HG03442 (cell line): ENCODE data around the gene SPHK2.
"Not testable (repeated sequence)": the region's sequence is repeated elsewhere in the genome, so short reads cannot be mapped to it uniquely, and the experiment has no call there.

Experiments
- ATAC-seq: cut with Tn5 transposase; IDR thresholded peaks from one replicate; pipeline ENCODE4 v1.9.1; 2021; ENCODE audit warnings: mild to moderate bottlenecking, moderate library complexity; ENCODE audit not compliant: unreplicated experiment

SPHK2 gene

DNA sequence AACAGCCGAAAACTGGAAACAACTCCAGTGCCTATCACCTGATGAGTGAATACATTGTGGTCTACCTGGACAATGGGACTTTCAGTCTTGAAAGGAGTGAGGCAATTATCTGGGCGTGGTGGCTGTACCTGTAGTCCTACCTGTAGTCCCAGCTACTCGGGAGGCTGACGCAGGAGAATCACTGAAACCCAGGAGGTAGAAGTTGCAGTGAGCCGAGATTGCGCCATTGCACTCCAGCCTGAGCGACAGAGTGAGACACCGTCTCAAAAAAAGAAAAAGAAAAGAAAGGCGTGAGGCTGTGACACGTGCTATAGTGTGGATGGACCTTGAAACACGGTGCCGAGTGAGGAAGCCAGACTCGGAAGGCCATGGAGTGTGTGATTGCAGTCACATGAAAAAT, 57.6 kb downstream of the SPHK2 start:
- ATAC-seq = no peak

DNA sequence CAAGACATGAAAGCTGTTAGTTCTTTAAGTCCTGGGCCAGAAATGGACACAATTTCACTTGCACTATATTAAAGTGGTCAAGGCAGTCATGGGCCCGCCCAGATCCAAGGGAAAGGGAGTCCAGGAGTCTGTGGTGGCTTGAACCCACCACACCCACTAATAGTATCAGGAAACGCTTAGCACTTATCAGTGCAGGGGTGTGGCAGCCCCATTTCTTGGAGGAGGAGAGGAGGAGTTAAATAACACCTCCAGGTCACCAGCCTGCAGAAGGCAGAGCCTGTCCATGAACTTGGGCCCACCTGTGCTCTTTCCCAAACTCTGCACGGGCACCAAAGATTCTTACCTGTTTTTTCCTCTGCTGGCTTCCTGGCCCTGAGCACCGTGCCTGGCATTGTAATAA, 58.9 kb downstream of the SPHK2 start:
- no peak for ATAC-seq

DNA sequence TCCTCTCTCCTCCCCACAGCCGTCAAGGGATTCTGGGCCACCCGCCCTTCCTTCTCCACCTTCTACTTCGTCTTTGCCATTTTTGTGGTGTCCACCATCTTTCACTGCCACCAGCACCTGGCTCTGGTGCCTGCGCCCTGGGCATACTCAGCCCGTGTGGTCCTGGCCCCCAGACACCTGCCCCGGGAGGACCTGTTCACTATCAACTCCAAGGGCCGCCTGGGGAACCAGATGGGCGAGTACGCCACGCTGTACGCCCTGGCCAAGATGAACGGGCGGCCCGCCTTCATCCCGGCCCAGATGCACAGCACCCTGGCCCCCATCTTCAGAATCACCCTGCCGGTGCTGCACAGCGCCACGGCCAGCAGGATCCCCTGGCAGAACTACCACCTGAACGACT, 60.7 kb downstream of the SPHK2 start:
- ATAC-seq = not testable (repeated sequence)
